ENCODE measurements around the gene HES3.
A peak's percentile ranks its signal among the peaks of the same experiment; 100 is the strongest.

Gene HES3

DNA sequence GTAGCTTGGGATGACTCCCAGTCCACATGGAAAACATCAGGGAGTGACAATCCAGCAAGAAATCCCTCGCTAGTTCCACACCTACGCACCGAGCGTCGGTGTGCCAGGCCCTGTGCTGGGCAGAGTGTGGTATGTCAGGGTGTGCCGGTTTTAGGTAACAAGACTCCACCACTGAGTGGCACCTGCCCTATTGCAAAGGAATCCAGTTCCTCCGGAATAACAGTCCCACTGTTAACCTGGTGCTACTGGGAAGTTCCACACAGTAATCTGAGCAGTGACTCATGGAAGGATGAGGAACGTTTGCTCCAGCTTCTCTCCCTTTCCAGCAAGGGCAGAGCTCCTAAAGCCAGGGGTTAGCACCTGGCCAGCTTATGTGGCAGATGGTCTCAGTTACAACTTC, 23.7 kb upstream of the HES3 start:
- Histone ChIP-seq H2BK5ac (ENCODE audit: low read length) (no peak overlapping the region), H3K9ac (ENCODE audit: low read depth, low read length, poor library complexity) (peak overlapping the region; percentile 2), H3K36me3 (replicated peaks in 1 of 2; ENCODE audit: control insufficient read depth in 2 of 2, insufficient read depth in 2 of 2, low read length in 2 of 2) (peaks cover 21 to 51% of the 10 kb centered on the region in 2 donors), H2BK120ac (ENCODE audit: low read depth, low read length) (no peak overlapping the region), H2BK15ac (ENCODE audit: low read length) (no peak overlapping the region), H3K23ac (ENCODE audit: low read depth, low read length, poor library complexity) (no peak overlapping the region), H3K27ac (replicated peaks; ENCODE audit: low read length) (no peak overlapping the region), H2BK12ac (ENCODE audit: low read length) (no peak overlapping the region), H3K4me3 (ENCODE audit: low read length in 2 of 2) (no peak overlapping the region), H3K14ac (ENCODE audit: low read length) (no peak overlapping the region), H3K79me1 (ENCODE audit: low read depth, low read length) (no peaks in the 10 kb centered on the region), H3K18ac (ENCODE audit: low read length) (no peak overlapping the region), H3K4me2 (ENCODE audit: insufficient read depth, low read length, poor library complexity, severe bottlenecking) (no peak overlapping the region), H3K4ac (ENCODE audit: low read length) (no peak overlapping the region), H3K4me1 (ENCODE audit: control insufficient read depth in 2 of 2, insufficient read depth in 1 of 2, low read depth in 1 of 2, low read length in 2 of 2) (peaks cover 0 to 3% of the 10 kb centered on the region in 2 donors), H2AK5ac (ENCODE audit: low read depth, low read length) (no peak overlapping the region), H4K8ac (ENCODE audit: low read depth, low read length) (no peak overlapping the region), H2AFZ (ENCODE audit: low read length) (no peak overlapping the region), H4K91ac (ENCODE audit: low read depth, low read length, poor library complexity) (no peak overlapping the region), H3K27me3 (ENCODE audit: control insufficient read depth in 3 of 3, insufficient read depth in 3 of 3, low read depth in 1 of 3, low read length in 3 of 3) (no peaks in the 10 kb centered on the region), H3K9me3 (replicated peaks in 1 of 2; ENCODE audit: control insufficient read depth in 2 of 2, insufficient read depth in 1 of 2, low read depth in 1 of 2, low read length in 2 of 2) (no peaks in the 10 kb centered on the region)
- no peak for DNase-seq (ENCODE audit: low spot score)
- WGBS, 2 donors (ENCODE audit: extremely low coverage in 2 of 2, insufficient read length in 2 of 2, insufficient replicate concordance in 1 of 2) = no CpG with 5 or more reads among the region's 8 CpGs

DNA sequence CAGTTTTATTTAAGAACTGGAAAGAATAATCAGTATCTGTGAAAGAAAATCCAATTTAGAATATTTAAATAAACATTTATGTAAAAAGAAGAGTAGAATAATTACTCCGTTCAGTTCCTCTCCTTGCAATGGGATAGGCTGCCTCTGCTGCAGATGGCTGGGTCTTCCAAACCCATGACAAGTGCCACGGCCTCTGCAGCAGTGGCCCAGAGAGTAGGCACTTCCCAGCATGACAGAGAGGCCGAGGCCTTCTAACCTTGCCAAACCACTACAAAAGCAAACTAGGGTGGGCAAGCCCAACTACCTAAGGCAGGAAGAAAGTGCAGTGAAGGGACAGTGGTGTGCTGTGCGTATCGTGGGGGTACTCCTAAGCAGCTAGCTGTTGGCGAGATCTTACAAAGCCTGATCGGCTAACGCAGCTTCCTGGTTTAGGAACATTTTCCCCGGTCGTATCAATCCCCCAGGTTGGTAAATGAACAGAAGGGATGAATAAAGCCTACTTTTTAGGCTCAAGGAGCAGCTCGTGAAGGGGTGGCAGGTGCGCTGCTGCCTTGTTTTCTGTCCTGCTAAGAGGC, 22.7 kb upstream of the HES3 start:
- H4K8ac ChIP-seq (ENCODE audit: low read depth, low read length) = no peak overlapping the region
- no peaks in the 10 kb centered on the region for H3K9me3 ChIP-seq (replicated peaks in 1 of 2; ENCODE audit: control insufficient read depth in 2 of 2, insufficient read depth in 1 of 2, low read depth in 1 of 2, low read length in 2 of 2)
- H3K14ac ChIP-seq (ENCODE audit: low read length) = no peak overlapping the region
- no peak overlapping the region for H3K18ac ChIP-seq (ENCODE audit: low read length)
- H3K27ac ChIP-seq (replicated peaks; ENCODE audit: low read length) = no peak overlapping the region
- no peak overlapping the region for H2BK15ac ChIP-seq (ENCODE audit: low read length)
- no peak overlapping the region for H3K23ac ChIP-seq (ENCODE audit: low read depth, low read length, poor library complexity)
- H2BK12ac ChIP-seq (ENCODE audit: low read length) = no peak overlapping the region
- H3K4me1 ChIP-seq (ENCODE audit: control insufficient read depth in 2 of 2, insufficient read depth in 1 of 2, low read depth in 1 of 2, low read length in 2 of 2) = peaks cover 0 to 3% of the 10 kb centered on the region in 2 donors
- peaks cover 27 to 61% of the 10 kb centered on the region in 2 donors for H3K36me3 ChIP-seq (replicated peaks in 1 of 2; ENCODE audit: control insufficient read depth in 2 of 2, insufficient read depth in 2 of 2, low read length in 2 of 2)
- no peak overlapping the region for H2BK120ac ChIP-seq (ENCODE audit: low read depth, low read length)
- no peak overlapping the region for H2BK5ac ChIP-seq (ENCODE audit: low read length)
- H3K4me2 ChIP-seq (ENCODE audit: insufficient read depth, low read length, poor library complexity, severe bottlenecking) = no peak overlapping the region
- no peak overlapping the region for H3K4me3 ChIP-seq (ENCODE audit: low read length in 2 of 2)
- H4K91ac ChIP-seq (ENCODE audit: low read depth, low read length, poor library complexity) = no peak overlapping the region
- no peak overlapping the region for H3K4ac ChIP-seq (ENCODE audit: low read length)
- no peak for DNase-seq (ENCODE audit: low spot score)
- H2AK5ac ChIP-seq (ENCODE audit: low read depth, low read length) = no peak overlapping the region
- no peaks in the 10 kb centered on the region for H3K27me3 ChIP-seq (ENCODE audit: control insufficient read depth in 3 of 3, insufficient read depth in 3 of 3, low read depth in 1 of 3, low read length in 3 of 3)
- no peak overlapping the region for H3K9ac ChIP-seq (ENCODE audit: low read depth, low read length, poor library complexity)
- no peak overlapping the region for H2AFZ ChIP-seq (ENCODE audit: low read length)
- WGBS, 2 donors (ENCODE audit: extremely low coverage in 2 of 2, insufficient read length in 2 of 2, insufficient replicate concordance in 1 of 2) = no CpG with 5 or more reads among the region's 12 CpGs
- H3K79me1 ChIP-seq (ENCODE audit: low read depth, low read length) = no peaks in the 10 kb centered on the region

- no peak overlapping the region for H2AFZ ChIP-seq (ENCODE audit: low read length)
These were observed 21.3 kb upstream of the HES3 start for GRCh38 chr1:6222636-6223035.

GRCh38 chr1:6223617-6224016, 20.4 kb upstream of the HES3 start:
- H4K8ac ChIP-seq (ENCODE audit: low read depth, low read length) = no peak overlapping the region
- no peak overlapping the region for H3K9ac ChIP-seq (ENCODE audit: low read depth, low read length, poor library complexity)
- no peak overlapping the region for H2BK120ac ChIP-seq (ENCODE audit: low read depth, low read length)
- no CpG with 5 or more reads among the region's 13 CpGs for WGBS, 2 donors (ENCODE audit: extremely low coverage in 2 of 2, insufficient read length in 2 of 2, insufficient replicate concordance in 1 of 2)
- no peak overlapping the region for H3K4me3 ChIP-seq (ENCODE audit: low read length in 2 of 2)
- H3K4me2 ChIP-seq (ENCODE audit: insufficient read depth, low read length, poor library complexity, severe bottlenecking) = no peak overlapping the region
- no peak overlapping the region for H2BK12ac ChIP-seq (ENCODE audit: low read length)
- no peak overlapping the region for H4K91ac ChIP-seq (ENCODE audit: low read depth, low read length, poor library complexity)
- no peaks in the 10 kb centered on the region for H3K79me1 ChIP-seq (ENCODE audit: low read depth, low read length)
- H2AFZ ChIP-seq (ENCODE audit: low read length) = no peak overlapping the region
- H2BK15ac ChIP-seq (ENCODE audit: low read length) = no peak overlapping the region
- H3K4me1 ChIP-seq (ENCODE audit: control insufficient read depth in 2 of 2, insufficient read depth in 1 of 2, low read depth in 1 of 2, low read length in 2 of 2) = peaks cover 0 to under 1% of the 10 kb centered on the region in 2 donors
- H3K18ac ChIP-seq (ENCODE audit: low read length) = no peak overlapping the region
- H3K27me3 ChIP-seq (ENCODE audit: control insufficient read depth in 3 of 3, insufficient read depth in 3 of 3, low read depth in 1 of 3, low read length in 3 of 3) = no peaks in the 10 kb centered on the region
- no peak overlapping the region for H2BK5ac ChIP-seq (ENCODE audit: low read length)
- H3K23ac ChIP-seq (ENCODE audit: low read depth, low read length, poor library complexity) = no peak overlapping the region
- DNase-seq (ENCODE audit: low spot score) = no peak
- no peak overlapping the region for H3K27ac ChIP-seq (replicated peaks; ENCODE audit: low read length)
- peaks cover 33 to 84% of the 10 kb centered on the region in 2 donors for H3K36me3 ChIP-seq (replicated peaks in 1 of 2; ENCODE audit: control insufficient read depth in 2 of 2, insufficient read depth in 2 of 2, low read length in 2 of 2)
- no peak overlapping the region for H3K4ac ChIP-seq (ENCODE audit: low read length)
- no peak overlapping the region for H3K14ac ChIP-seq (ENCODE audit: low read length)
- H2AK5ac ChIP-seq (ENCODE audit: low read depth, low read length) = no peak overlapping the region
- H3K9me3 ChIP-seq (replicated peaks in 1 of 2; ENCODE audit: control insufficient read depth in 2 of 2, insufficient read depth in 1 of 2, low read depth in 1 of 2, low read length in 2 of 2) = no peaks in the 10 kb centered on the region

More at GRCh38 chr1:6222636-6223035, 21.3 kb upstream of the HES3 start:
- Histone ChIP-seq H4K91ac (ENCODE audit: low read depth, low read length, poor library complexity) (no peak overlapping the region), H4K8ac (ENCODE audit: low read depth, low read length) (no peak overlapping the region), H3K9me3 (replicated peaks in 1 of 2; ENCODE audit: control insufficient read depth in 2 of 2, insufficient read depth in 1 of 2, low read depth in 1 of 2, low read length in 2 of 2) (no peaks in the 10 kb centered on the region), H3K4ac (ENCODE audit: low read length) (no peak overlapping the region), H3K27ac (replicated peaks; ENCODE audit: low read length) (no peak overlapping the region), H2BK12ac (ENCODE audit: low read length) (no peak overlapping the region), H3K14ac (ENCODE audit: low read length) (no peak overlapping the region), H2BK15ac (ENCODE audit: low read length) (no peak overlapping the region), H3K27me3 (ENCODE audit: control insufficient read depth in 3 of 3, insufficient read depth in 3 of 3, low read depth in 1 of 3, low read length in 3 of 3) (no peaks in the 10 kb centered on the region), H2AK5ac (ENCODE audit: low read depth, low read length) (no peak overlapping the region), H3K9ac (ENCODE audit: low read depth, low read length, poor library complexity) (no peak overlapping the region), H3K36me3 (replicated peaks in 1 of 2; ENCODE audit: control insufficient read depth in 2 of 2, insufficient read depth in 2 of 2, low read length in 2 of 2) (peaks cover 33 to 74% of the 10 kb centered on the region in 2 donors), H3K23ac (ENCODE audit: low read depth, low read length, poor library complexity) (no peak overlapping the region), H2BK5ac (ENCODE audit: low read length) (no peak overlapping the region), H3K4me2 (ENCODE audit: insufficient read depth, low read length, poor library complexity, severe bottlenecking) (no peak overlapping the region), H2BK120ac (ENCODE audit: low read depth, low read length) (no peak overlapping the region), H3K4me3 (ENCODE audit: low read length in 2 of 2) (no peak overlapping the region), H3K18ac (ENCODE audit: low read length) (no peak overlapping the region), H3K79me1 (ENCODE audit: low read depth, low read length) (no peaks in the 10 kb centered on the region), H3K4me1 (ENCODE audit: control insufficient read depth in 2 of 2, insufficient read depth in 1 of 2, low read depth in 1 of 2, low read length in 2 of 2) (peaks cover 0 to 3% of the 10 kb centered on the region in 2 donors)
- DNase-seq (ENCODE audit: low spot score) = no peak
- no CpG with 5 or more reads among the region's 6 CpGs for whole genome bisulfite sequencing, 2 donors (ENCODE audit: extremely low coverage in 2 of 2, insufficient read length in 2 of 2, insufficient replicate concordance in 1 of 2)
